GM18867 (cell line): Measurements from ENCODE around the gene CSK.
"Not testable (repeated sequence)": the region's sequence is repeated elsewhere in the genome, so short reads cannot be mapped to it uniquely, and the experiment has no call there.

ENCODE experiments used
- ATAC-seq: cut with Tn5 transposase; IDR thresholded peaks from one replicate; pipeline ENCODE4 v1.9.1; 2021; ENCODE audit warnings: mild to moderate bottlenecking, moderate library complexity; ENCODE audit not compliant: unreplicated experiment

Gene CSK

DNA sequence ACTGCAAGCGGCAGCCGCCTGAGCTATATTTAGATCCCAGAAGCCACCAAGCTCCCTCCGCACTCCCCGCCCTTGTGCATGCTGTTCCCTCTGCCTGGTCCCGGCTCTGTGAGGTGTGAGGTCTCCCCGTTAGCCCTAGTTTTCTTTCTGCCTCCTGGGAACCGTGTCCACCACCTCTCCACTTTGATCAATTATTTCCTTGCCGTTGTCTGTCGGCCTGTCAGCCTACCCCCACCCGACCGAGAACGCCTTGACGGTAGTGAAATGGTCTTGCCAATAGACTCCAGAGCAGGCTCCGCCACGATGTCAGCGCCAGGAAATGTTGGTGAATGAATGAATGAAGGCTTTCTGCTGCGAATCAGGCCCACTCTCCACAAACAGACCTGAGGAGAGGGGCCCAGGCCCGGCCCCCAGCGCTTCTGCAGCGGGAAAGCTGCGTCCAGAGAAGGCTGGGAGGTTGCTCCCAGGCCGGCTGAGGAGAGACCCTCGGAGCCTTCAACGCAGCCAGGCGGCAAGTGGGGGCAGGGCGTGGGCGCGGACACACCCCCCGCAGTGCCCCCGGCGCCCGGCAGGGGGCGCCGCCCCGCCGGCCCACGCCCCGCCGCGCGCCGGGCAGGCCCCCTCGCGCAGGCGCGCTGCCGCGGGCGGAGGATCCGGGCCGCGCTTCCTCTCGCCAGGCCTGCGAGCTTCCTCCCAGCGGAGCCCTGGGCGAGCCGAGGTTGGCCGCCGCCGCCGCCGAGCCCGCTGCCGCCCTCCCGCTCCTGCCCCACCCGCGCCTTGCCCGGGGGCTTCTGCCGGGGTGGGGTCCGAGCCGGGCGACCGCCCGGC lies at the start of gene CSK:
TSS of gene CSK (plus strand) at position 650 of the 828 bp plus-strand sequence. CDS start 16,218 bp downstream, outside the sequence.
- peak; percentile 48 for ATAC-seq

DNA sequence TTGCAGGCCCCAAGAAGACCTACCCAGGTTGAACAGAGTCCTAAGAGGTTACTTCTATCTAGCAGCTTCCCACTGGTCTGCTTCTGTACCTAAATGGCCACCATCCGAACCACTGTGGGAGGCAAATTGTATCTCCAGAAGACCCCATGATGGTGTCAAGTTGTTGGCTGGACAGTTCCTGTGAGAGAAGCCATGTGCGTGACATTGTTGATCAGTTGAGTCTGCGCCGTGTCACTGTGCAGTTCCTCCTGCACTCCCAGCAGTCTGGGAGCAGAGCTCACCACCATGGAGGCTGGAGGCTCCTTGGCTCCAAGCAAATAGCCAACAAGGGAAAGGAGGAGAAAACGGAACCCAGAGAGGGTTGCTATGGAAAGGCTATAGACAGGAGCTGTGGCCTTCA lies 49.0 kb upstream of the CSK start:
- no peak for ATAC-seq

DNA sequence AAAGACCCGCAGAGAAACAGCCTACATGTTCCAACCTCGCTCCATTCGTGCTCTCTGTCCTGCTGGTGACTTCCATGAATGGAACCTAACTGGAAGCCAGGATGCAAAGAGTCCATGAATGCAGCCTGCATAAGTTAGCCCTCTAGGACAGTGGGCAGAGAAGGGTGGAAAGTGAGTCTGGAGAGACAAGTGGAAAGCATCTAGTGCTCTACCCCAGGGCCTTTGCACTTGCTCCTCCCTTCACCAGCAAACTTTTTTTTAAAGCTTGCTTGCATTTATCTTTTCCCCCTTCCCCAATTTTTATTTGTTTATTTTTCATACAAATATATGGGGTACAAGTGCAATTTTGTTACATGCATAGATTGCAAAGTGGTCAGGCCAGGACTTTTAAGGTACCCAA lies 48.6 kb upstream of the CSK start:
- ATAC-seq = no peak

DNA sequence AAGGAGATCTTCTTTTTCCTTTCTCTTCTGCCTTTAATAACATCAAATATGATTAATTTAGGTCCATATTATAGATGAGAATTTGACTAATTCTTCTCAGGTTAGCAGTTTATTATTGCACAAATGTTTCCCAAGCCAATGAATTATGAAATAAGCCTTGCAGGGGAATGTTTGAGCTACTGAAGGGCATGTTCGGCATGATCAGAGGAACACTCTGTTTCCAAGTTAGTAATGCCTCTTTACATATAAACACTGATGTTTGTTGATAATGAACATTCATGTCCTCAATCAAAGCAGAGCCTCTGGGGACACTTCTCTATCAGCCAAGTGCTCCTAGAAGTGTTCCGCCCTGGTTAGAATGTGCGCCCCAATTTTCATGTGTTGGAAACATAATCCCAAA lies 46.6 kb upstream of the CSK start:
- ATAC-seq = no peak

DNA sequence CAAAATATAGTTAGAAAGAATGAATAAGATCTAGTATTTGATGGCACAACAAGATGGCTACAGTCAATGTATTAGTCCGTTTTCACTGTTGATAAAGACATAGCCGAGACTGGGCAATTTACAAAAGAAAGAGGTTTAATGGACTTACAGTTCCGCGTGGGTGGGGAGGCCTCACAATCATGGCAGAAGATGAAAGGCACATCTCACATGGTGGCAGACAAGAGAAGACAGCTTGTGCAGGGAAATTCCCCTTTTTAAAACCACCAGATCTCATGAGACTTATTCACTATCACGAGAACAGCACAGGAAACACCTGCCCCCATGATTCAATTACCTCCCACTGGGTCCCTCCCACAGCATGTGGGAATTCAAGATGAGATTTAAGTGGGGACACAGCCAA lies 43.6 kb upstream of the CSK start:
- ATAC-seq = not testable (repeated sequence)

DNA sequence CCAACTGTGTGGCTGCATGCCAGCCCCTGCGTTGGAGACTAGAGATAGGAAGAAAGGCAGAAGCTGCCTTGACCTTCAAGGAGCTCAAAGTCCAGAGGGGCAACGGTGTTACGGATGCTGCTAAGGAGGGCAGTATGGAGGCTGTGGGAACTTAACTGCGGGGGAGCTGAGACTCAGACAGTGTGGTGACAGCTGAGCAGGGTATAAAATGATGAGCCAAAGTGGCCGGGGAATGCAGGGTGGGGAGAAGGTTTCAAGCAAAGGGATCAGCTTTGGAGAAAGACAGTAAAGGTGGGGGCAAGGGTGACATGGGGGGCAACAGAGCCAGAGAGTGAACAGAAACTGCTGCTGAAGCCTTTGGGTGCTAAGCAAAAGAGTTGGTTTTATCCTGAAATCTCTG lies 39.5 kb upstream of the CSK start:
- no peak for ATAC-seq

DNA sequence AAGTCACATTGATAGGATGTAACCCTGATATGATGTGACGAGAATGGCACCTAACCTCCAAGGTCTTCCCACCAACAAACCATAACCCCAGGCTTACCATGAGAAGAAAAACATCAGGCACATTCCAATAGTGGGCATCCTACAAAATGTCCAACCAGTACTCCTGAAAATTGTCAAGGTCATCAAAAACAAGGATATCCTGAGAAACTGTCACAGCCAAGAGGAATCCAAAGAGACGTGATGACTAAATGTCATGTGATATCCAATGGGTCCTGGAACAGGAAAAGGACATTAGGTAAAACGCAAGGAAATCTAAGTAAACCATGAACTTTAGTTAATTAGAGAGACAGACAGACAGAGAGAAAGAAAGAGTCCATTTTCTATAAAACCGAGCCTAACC lies 35.5 kb upstream of the CSK start:
- no peak for ATAC-seq

DNA sequence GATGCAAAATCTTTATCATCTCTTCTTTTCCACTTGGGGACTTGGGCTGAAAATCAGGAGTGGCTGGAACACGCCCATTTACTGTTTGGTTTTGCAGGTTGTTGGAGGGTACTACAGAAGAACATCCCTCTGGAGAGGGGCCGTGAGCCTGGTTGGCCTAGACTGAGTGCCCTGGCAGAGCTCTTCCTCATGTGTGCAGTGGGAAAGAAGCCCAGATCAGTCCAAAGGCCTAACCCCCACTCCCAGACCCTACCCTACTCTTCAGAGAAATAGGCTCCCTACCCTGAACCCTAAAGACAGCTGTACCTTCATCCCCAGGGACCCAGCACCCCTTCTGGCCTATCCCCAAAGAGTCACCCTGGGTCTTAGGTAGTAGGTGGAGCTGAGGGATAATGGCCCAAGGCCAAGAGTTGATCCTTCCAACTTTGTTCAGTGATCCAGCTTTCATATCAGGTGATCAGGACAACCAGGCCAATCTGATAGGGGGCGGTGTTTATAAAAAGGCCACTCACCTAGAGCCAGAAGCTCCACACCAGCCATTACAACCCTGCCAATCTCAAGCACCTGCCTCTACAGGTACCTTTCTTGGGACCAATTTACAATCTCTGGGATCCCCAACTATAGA lies 33.4 kb upstream of the CSK start, which contains the start of gene CYP1A2:
TSS of gene CYP1A2 (plus strand) at position 524 of the 625 bp plus-strand sequence. CDS start 894 bp downstream, outside the sequence.
- ATAC-seq = no peak

DNA sequence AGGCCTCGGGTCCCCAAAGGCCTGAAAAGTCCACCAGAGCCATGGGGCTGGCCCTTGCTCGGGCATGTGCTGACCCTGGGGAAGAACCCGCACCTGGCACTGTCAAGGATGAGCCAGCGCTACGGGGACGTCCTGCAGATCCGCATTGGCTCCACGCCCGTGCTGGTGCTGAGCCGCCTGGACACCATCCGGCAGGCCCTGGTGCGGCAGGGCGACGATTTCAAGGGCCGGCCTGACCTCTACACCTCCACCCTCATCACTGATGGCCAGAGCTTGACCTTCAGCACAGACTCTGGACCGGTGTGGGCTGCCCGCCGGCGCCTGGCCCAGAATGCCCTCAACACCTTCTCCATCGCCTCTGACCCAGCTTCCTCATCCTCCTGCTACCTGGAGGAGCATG lies 32.0 kb upstream of the CSK start:
- ATAC-seq = no peak

DNA sequence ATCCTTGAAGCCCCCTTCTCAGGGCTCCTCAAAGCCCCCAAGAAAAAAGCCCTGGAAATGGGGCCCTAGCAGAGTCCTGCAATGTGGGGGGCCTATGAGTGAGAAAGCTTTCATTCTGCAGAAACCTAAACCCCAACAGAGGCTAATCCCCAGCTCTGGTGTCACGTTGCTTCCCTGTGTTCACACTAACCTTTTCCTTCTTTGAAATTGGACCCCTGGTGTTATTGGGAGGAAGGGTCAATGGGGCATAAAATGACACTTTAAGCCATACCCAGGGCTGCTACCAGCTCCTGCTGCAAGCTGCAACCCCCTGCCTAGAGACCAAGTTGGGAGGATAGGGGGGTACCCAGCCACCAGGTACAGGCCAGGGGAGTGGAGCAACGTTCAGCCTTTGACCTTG lies 31.1 kb upstream of the CSK start:
- ATAC-seq = no peak

DNA sequence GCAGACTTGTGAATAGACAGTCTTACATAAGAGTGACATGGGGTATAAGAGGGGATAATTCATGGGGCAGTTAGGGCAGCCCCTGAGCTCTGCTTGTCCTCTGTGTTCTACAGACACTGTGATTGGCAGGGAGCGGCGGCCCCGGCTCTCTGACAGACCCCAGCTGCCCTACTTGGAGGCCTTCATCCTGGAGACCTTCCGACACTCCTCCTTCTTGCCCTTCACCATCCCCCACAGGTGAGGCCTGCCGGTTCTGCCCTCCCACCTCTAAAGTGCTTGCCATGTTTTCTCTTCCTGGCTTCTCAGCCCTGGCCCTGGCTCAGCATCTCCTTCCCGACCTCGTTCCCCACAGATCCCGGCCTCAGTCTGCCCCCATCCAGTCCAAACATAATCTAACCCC lies 29.9 kb upstream of the CSK start:
- ATAC-seq = no peak

DNA sequence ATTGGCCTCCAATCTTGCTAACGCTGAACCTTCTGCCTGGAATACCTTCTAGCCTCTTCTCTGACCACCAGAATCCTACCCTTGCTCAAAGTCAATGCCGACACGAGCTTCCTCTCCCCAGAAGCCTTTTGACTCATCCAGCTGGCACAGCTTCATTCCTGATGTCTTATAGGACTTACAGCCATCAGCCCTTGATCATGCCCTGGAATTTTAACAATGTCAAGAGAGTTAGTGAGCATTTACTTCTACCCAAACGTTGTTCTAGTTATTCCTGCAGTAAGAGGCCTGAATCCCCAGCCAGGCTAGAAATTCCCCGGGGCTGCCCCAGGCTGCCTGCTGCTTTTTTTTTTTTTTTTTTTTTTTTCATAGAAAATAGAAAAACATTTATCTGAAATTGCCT lies 29.3 kb upstream of the CSK start:
- no peak for ATAC-seq

DNA sequence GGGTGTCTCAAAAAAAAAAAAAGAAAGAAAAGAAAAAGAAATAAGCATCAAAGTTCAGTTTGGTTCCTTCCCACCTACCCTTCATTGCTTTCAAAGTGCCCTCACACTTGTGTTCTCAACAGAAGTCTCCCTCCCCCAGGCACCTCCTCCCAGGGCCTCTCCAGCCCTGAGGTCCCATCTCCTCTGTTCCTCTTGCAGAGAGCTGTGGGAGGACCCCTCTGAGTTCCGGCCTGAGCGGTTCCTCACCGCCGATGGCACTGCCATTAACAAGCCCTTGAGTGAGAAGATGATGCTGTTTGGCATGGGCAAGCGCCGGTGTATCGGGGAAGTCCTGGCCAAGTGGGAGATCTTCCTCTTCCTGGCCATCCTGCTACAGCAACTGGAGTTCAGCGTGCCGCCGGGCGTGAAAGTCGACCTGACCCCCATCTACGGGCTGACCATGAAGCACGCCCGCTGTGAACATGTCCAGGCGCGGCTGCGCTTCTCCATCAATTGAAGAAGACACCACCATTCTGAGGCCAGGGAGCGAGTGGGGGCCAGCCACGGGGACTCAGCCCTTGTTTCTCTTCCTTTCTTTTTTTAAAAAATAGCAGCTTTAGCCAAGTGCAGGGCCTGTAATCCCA lies 27.2 kb upstream of the CSK start:
- no peak for ATAC-seq

DNA sequence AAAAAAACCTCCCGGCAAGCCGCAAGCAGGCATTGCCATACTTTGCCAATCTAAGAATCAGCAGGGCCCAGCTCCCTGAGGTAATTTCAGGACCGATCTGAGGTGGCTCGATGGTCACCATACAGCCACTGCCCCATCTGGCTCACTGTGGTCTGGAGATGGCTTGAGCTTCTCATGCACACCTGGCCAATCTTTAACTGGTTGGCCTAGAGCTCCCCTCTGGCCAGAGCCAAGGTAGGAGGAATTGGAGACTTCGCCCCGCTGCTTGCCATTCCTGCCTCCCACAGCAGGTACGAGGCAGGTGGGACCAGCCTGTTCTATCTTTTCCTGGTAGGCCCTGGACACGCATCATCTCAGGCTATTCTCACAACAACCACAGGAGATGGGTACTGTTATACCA lies 23.1 kb upstream of the CSK start:
- ATAC-seq = no peak

DNA sequence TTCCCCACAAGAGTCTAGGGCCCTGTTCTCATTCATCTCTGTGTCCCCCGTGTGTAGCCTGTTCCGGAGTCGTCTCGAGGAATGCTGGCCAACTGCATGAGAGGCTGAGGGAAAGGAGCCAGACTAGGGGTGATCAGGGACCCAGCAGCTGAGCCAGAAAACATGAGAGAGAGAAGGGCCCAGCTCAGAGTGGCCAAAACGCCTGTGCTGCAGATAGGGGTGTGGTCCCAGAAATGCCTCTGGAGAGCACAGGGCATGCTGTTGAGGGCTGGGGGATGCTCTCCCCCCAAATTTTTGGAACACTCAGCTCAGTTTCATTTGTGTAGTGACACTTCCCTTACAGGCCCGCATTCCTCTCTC lies 19.1 kb upstream of the CSK start:
- no peak for ATAC-seq

DNA sequence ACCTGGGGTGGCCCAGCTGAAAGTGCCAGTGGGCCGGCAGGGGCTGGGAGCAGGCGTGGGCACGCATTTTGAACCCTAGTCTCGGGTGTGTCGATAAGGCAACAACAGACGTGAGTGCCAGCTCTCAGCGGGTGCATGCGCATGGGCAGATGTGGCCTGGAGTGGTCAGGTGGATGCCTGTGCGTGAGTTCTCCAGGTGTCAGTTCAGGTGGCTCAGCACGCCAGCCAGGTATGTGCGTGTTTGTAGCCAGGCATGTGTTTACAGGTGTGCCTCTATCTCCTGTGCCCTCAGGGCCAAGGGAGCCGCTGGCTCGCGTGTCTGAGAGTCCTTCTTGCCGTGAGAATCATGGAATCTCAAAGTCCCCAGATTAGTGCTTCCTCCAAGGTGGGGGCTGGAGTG lies 18.5 kb upstream of the CSK start:
- no peak for ATAC-seq

DNA sequence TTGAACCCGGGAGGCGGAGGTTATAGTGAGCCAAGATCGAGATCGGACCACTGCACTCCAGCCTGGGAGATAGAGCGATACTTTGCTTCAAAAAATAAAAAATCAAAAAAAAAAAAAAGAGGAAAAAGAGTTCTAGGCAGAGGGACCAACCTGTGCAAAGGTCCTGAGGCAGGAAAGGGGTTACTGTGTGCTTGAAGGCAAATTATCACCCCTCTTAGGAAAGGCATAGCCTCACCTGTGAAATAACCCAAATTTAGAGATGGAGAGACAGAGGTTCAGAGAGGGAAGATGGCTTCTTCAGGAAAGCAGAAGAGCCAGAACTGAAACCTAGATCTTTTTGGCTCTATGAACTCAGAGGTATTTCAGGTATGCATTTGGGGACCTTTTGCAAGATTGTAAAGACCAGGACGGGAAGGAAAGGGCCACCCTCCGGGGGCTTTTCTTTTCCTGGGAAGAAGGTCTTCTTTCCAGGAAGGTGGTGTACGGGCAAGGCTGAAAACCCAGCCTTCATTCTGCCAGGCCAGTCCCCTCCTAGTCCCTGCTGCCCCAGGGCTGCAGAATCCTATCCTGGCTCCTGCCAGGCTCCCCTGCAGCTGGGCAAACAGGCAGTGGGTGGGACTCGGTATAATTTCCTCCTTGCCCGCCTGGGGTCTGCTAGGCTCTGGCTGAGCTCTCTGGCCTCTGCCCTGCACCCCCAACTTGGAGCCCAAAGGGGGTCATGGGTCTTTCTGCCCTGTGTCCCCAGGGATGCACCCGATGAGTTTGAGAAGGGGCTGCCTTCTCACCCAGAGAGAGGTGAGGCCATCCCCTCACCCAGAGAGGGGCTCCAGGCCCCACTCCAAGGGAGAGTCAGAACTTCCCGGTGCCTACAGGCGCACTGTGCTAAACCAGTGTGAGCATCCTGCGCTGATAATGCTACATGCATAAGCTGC lies 14.4 kb upstream of the CSK start:
- no peak for ATAC-seq

DNA sequence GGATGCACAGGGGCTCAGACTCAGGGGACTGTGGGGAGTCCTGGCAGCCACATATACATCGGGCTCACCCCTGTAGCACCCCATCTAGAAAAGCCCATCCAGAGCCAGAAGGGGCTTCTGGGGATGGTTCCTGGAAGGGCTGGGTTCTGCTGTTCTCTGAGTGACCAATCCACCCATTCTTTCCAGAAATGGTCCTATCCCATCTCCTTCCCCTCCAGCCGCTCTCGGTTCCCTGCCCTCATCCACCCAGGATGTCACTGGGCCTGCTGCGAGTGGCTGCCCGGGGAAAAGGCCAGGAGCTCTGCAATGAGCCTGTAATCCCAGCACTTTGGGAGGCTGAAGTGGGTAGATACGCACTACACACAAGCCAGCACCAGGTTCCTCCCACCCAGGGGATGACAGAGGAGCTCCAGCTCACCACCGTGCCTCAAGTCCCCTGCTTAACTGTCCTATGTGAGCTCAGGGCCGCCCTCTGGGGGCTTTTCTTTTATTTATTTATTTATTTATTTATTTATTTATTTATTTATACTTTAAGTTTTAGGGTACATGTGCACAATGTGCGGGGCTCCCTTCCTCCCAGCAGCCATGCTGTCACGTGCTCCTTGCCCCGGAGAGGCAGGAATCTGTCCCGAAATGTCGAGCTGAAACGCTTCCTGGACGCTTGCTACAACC lies 13.6 kb upstream of the CSK start:
- no peak for ATAC-seq

DNA sequence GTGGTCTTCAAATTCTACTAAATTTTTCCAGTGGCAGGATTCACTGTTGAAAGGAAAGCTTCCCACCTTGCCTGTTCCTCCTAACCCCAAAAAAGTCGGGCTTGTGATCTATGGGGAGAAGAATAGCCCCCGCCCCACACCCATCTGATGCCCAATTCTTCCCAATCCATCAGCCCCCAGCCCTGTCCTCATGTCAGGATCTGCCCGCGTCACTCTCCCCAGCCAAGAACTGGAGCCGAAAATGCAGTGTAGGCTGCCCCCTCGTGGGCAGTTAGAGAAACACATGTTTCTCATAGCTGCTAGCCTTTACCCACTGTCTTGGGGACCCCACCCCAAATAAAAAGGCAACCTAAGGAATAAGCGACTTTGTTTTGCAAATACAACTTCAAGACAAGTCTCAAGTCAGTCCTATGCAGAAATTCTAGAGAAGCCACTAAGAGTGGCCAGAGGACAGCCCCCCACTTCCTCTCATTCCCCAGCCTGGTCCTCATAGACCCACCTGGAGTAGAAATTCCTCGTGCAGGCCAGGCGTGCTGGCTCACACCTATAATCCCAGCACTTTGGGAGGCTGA lies 13.0 kb upstream of the CSK start:
- ATAC-seq = no peak

DNA sequence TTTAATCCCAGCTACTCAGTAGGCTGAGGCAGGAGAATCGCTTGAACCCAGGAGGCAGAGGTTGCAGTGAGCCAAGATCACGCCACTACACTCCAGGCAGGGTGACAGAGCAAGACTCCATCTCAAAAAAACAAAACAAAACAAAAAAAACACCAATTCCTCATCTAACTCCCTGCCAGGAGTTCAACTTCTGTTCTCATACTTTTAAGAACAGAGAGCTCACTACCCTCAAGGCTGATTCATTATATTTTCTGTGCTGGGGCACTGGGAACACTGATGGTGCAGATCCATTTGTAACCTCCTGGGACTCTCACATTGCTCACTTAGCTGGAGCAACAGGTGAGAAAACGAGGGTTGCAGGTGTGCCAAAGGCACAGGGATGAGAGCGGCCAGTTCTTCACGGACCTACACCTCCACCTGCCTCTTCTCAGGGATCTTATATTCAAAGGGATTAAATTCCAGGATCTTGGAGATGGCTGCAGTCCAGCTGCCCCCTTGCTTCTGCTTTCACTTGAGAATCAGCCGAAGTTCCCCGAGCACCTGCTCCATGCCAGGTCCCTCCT lies 12.3 kb upstream of the CSK start:
- no peak for ATAC-seq
